Activated CD8-positive, alpha-beta memory T cell treated with anti-CD3 and anti-CD28 coated beads for 48 hours (primary cell): ENCODE results near the gene SLX4IP.

Experiments used
- DNase-seq, 3 experiments: peaks; one replicate each; pipeline ENCODE4 v3.0.0-alpha.2; 2020; ENCODE audit warnings: low read depth in 2 of 3, low spot score in 2 of 3

The SLX4IP gene

GRCh38 chr20:10465135-10465534 is 30.0 kb downstream of the SLX4IP start:
- DNase-seq = no peak

GRCh38 chr20:10466325-10466724 is 31.2 kb downstream of the SLX4IP start:
- DNase-seq = no peak

- no peak for DNase-seq
Observed at GRCh38 chr20:10466855-10467254, 31.8 kb downstream of the SLX4IP start.

- DNase-seq = no peak
Observed at GRCh38 chr20:10467681-10468339, 32.7 kb downstream of the SLX4IP start.

- no peak for DNase-seq
Observed at GRCh38 chr20:10468340-10468845, 33.3 kb downstream of the SLX4IP start.

GRCh38 chr20:10469056-10469455 is 34.0 kb downstream of the SLX4IP start:
- no peak for DNase-seq

GRCh38 chr20:10469599-10469998 is 34.5 kb downstream of the SLX4IP start:
- no peak for DNase-seq

- no peak for DNase-seq
Observed at GRCh38 chr20:10470276-10470675, 35.2 kb downstream of the SLX4IP start.

GRCh38 chr20:10472871-10473270 is 37.8 kb downstream of the SLX4IP start:
- no peak for DNase-seq

GRCh38 chr20:10474606-10475184 is 39.6 kb downstream of the SLX4IP start:
- DNase-seq = no peak

- no peak for DNase-seq
Observed at GRCh38 chr20:10475225-10475624, 40.1 kb downstream of the SLX4IP start.

- no peak for DNase-seq
Observed at GRCh38 chr20:10476319-10476724, 41.2 kb downstream of the SLX4IP start.

GRCh38 chr20:10478205-10478604 is 43.1 kb downstream of the SLX4IP start:
- DNase-seq = no peak

GRCh38 chr20:10478930-10479329 is 43.8 kb downstream of the SLX4IP start:
- no peak for DNase-seq

- no peak for DNase-seq
Observed at GRCh38 chr20:10481676-10482075, 46.6 kb downstream of the SLX4IP start.

GRCh38 chr20:10483691-10484090 is 48.6 kb downstream of the SLX4IP start:
- DNase-seq = no peak

- DNase-seq = no peak
Observed at GRCh38 chr20:10487142-10488136, 52.3 kb downstream of the SLX4IP start.

GRCh38 chr20:10488534-10488933 is 53.4 kb downstream of the SLX4IP start:
- no peak for DNase-seq

- no peak for DNase-seq
Observed at GRCh38 chr20:10489853-10490252, 54.7 kb downstream of the SLX4IP start.

GRCh38 chr20:10490257-10490656 is 55.2 kb downstream of the SLX4IP start:
- DNase-seq = no peak

- no peak for DNase-seq
Observed at GRCh38 chr20:10490706-10491105, 55.6 kb downstream of the SLX4IP start.

GRCh38 chr20:10492065-10492464 is 57.0 kb downstream of the SLX4IP start:
- DNase-seq = no peak
